Left cardiac atrium (tissue), 4 donors: ENCODE measurements around the gene RELL2. TPM values are rescaled to one million over a fixed set of nuclear protein-coding genes. Genes with fewer than 3 reads are reported as not detected.
"Not testable (repeated sequence)": the region's sequence is repeated elsewhere in the genome, so short reads cannot be mapped to it uniquely, and the experiment has no call there.

Source experiments
- ATAC-seq, 2 donors: fragments of 200-7000 bp; cut with Tn5 transposase; one replicate each; pipeline ENCODE4 v1.9.1; 2020; ENCODE audit warnings: mild to moderate bottlenecking in 2 of 2, moderate library complexity in 2 of 2
- DNase-seq: peaks from one replicate; pipeline ENCODE4 v3.0.0-alpha.2; 2020
- intact Hi-C, 2 donors: fragments of 100-400 bp; cut with DNase I; formaldehyde crosslinking; loops; one replicate each; pipeline versions ENCODE4 v1.14.1 to v1.15.1; 2022 to 2023
- long read RNA-seq: library from polyadenylated mRNA; unstranded; transcript quantifications from one replicate; pipeline ENCODE4 v2.0.0, GENCODE V29; 2021
- total RNA-seq, 2 donors: library from RNA; stranded (reverse); fragmentation: NEBNext Ultra II Directional; extraction: Animal tissue kit (Norgen Biotek cat#: 25700); gene quantifications; one replicate each; pipeline ENCODE4 v1.2.1, GENCODE V29; 2021
- donor health status: DM: no; HTN: yes; CAD: no.
- donor health status: DM: no; HTN: yes; CAD: no; lungs with severe emphysema.
- donor health status: DM: yes; HTN: yes; CAD: no.
- donor health status: Dilated cardiomyopathy.

The RELL2 gene, protein sequence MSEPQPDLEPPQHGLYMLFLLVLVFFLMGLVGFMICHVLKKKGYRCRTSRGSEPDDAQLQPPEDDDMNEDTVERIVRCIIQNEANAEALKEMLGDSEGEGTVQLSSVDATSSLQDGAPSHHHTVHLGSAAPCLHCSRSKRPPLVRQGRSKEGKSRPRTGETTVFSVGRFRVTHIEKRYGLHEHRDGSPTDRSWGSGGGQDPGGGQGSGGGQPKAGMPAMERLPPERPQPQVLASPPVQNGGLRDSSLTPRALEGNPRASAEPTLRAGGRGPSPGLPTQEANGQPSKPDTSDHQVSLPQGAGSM
- 1 to 10 TPM; 1.4 to 1.6 TPM for total RNA-seq
- long read RNA-seq, partial matches to known transcripts: 2 of 4 reads
- long read RNA-seq, other reads (novel, unspliced or antisense): 1 of 4 reads

GRCh38 chr5:141636413-141637122 is at the start of gene RELL2, which contains the start of gene HDAC3:
Gene RELL2 (plus strand): TSS chr5:141636997. CDS start chr5:141638226, 1,229 bp downstream.
Gene HDAC3 (minus strand): TSS chr5:141636849. CDS start chr5:141636790, 59 bp downstream.
- intact Hi-C loops: no loop called here
- peak; percentile 98 to 99 for ATAC-seq

GRCh38 chr5:141590127-141590526 is 46.7 kb upstream of the RELL2 start:
- DNase-seq (no peak), ATAC-seq (no peak)
- intact Hi-C loops: no loop called here

More at GRCh38 chr5:141636413-141637122, at the start of gene RELL2, which contains the start of gene HDAC3:
- peak; percentile 94 for DNase-seq

- DNase-seq (no peak), ATAC-seq (no peak)
- intact Hi-C loops: no loop called here
Measured at GRCh38 chr5:141596867-141597266, 39.9 kb upstream of the RELL2 start.

DNA sequence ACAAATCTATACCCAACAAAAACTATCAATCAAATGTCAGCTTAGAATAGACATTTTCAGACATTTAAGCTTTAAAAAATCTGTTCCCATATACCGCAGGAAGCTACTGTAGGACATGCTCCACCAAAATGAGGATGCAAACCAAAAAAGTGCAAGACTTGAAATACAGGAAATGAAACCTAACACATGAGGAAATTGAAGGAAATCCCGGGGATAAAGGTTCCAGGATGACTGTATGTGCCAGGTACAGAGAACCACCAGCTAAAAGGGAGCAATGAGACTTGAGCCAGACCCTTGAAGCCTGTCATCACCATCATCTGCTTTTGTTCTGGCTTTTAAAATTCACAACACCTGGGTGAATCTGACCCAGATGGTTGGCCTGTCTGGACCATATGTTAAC is 39.4 kb upstream of the RELL2 start:
- DNase-seq: no peak
- ATAC-seq: no peak
- intact Hi-C loops: no loop called here

GRCh38 chr5:141597814-141598213 is 39.0 kb upstream of the RELL2 start:
- DNase-seq (no peak), ATAC-seq (no peak)
- intact Hi-C loops: no loop called here

GRCh38 chr5:141598391-141599345 is 38.1 kb upstream of the RELL2 start:
- ATAC-seq (peak; percentile 80 to 88), DNase-seq (no peak)
- intact Hi-C loops: no loop called here

DNA sequence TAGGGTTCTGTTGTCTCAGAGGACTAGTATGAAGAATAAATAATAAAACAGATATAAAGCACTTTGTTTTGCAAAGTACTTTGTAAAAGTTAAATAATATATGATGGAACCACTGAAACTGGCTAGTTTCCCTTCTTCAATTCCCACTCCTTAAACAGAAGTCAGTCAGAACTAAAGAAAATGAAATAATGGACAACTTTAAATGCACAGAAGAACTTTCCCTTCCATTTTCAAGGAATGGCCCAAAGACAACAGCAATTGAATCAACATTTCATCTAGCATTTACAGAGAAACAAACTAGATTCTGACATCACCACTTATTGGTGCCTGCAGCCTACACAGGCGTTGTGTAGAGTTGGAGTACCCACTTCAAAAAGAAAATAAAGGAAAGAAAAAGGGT is 34.2 kb upstream of the RELL2 start:
- no peak for ATAC-seq
- no peak for DNase-seq
- intact Hi-C loops: no loop called here

DNA sequence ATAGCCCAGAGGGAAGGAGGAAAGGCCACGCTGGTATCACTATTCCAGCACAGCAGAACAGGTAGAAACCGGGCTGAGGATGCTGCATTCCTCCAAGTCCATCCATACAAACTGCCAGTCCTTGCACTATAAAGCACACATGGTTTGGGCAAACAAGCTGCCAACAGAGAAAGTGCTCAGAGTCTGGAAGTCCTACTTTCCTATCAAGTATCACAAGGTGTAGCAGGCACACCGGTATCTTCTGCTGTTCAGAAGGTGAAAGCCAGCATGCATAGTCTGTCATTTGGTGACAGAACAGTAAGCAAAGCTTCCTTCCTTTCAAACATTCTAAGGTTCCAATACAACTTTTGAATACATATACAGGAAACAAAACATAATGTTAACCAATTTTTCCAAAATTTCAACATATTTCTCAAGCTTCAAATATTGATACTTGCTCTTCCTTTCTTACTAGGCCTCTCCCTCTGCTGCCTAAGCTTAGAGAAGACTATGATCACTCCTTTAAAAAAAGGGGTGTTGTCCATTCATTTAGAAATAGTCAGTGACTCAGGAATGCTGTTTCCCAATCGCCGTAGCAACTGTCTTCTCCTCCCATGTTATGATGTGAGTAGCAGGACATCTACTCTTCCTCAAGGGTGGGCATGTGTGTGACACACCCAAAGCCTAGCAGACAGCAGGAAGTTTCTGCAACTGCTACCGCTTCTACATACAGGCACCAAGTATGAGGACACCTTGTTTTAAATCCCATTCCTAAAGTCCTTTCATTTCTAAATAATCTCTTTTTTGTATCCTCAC is 32.7 kb upstream of the RELL2 start:
- intact Hi-C loops: no loop called here
- ATAC-seq: peak; percentile 85 to 96
- DNase-seq: peak; percentile 67

GRCh38 chr5:141605523-141606277 is 31.1 kb upstream of the RELL2 start:
- intact Hi-C loops: no loop called here
- peak; percentile 55 for DNase-seq
- ATAC-seq: peak; percentile 74 to 90

GRCh38 chr5:141608046-141608445 is 28.8 kb upstream of the RELL2 start:
- intact Hi-C loops: no loop called here
- DNase-seq (no peak), ATAC-seq (no peak)

DNA sequence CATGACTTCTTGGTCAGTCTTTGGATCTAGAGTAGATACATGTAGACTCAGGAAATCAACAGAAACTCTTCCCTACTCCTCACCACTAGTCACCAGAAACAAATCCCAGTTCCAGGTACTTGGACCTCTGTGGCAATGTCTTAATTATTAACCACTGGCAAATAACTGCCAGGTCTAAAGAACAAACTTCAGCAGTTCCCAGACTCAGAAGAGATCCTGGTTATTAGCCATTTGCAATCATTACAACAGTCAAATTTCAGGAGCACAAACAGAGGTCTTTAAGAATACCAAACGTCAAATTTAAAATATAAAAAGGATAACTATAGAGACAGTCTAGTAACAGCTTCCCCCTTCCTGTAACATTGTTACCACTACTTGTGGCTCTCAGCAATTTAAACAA is 28.2 kb upstream of the RELL2 start:
- intact Hi-C loops: no loop called here
- DNase-seq: no peak
- no peak for ATAC-seq

- intact Hi-C loops: no loop called here
- ATAC-seq: no peak
Measured at GRCh38 chr5:141609044-141609443, 27.8 kb upstream of the RELL2 start.

DNA sequence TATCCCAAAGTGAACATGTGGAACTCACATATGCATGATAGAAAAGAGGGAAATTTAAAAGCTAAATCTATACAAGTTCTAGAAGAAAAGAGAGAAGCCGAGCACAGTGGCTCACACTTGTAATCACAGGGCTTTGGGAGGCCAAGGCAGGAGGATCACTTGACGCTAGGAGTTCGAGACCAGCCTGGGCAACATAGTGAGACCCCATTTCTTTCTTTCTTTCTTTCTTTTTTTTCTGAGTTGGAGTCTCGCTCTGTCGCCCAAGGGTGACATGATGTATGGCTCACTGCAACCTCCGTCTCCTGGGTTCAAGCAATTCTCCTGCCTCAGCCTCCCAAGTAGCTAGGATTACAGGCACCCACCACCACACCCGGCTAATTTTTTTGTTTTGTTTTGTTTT is 26.9 kb upstream of the RELL2 start:
- DNase-seq, intact Hi-C loops, ATAC-seq: not testable (repeated sequence)

More at GRCh38 chr5:141609044-141609443, 27.8 kb upstream of the RELL2 start:
- DNase-seq: no peak

- intact Hi-C loops: no loop called here
- DNase-seq (no peak), ATAC-seq (no peak)
Measured at GRCh38 chr5:141611289-141611688, 25.5 kb upstream of the RELL2 start.

GRCh38 chr5:141613344-141613743 is 23.5 kb upstream of the RELL2 start:
- intact Hi-C loops: no loop called here
- no peak for ATAC-seq
- no peak for DNase-seq

DNA sequence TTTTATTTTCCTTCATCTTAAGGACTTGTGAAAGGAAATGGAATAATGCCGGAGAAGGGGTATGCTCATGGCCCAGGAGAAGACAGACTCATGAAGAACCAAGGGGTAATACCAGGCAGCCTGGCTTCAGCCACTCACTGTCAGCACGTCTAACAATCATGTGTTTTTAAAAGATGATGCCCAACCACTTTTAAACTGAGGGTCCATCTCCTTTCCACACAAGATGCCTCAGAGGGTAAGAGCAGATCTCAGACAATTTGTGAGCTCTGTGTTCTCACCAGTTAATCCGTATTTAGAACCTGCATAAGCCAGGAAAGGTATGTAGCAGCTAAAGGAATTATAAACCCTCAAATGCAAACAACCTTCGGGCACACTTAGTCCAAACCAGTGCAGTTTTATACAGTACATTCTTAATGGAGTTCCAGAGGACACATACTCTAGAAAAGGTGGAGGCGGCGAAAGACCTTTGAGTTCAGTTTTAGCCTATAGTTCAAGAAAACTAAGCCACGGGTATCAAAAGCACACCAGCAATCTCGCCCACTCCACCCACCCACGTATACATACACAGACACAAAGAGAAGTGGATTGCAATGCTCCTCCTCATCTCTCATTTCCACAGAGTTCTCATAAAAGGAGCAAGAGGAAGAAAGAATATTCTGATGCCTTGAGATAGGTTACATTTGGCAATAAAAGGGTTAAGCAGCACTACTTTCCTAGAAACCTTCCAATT is 20.6 kb upstream of the RELL2 start:
- no peak for DNase-seq
- no peak for ATAC-seq
- intact Hi-C loops: no loop called here

DNA sequence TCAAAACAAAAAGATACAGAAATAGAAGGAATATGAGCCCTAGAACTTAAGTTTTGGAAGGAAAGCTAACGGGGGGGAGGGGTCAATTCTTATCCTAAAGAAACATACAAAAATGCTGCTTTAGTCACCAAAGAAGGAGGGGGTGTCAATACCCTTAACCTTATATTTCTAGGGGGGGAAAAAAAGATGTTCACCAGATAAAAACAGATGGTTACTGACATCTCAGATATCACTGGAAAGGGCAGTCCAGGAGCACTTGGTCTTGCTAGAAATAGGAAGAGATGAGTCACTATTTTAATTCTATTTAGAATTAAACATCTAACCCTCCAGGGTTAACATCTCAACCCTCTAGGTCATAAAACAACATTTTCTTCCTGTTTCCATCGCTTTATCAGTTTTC is 19.7 kb upstream of the RELL2 start:
- no peak for ATAC-seq
- no peak for DNase-seq
- intact Hi-C loops: no loop called here
